HFFc6 (cell line): Measurements from ENCODE around the gene CACNA1C. TPM values are rescaled to one million over a fixed set of nuclear protein-coding genes. Genes with fewer than 3 reads are reported as not detected.

Experiments used
- DNase-seq: peaks from one replicate; pipeline ENCODE4 v3.0.0-alpha.2; 2018
- H3K27ac Mint-ChIP-seq: 2 replicates; pipeline ENCODE4 v1.8.0; 2020; ENCODE audit warnings: mild to moderate bottlenecking, mixed read lengths
- H3K27me3 Mint-ChIP-seq: 2 replicates; pipeline ENCODE4 v1.8.0; 2021; ENCODE audit warnings: mild to moderate bottlenecking, moderate library complexity, mixed read lengths; ENCODE audit not compliant: insufficient read depth
- H3K36me3 Mint-ChIP-seq: 2 replicates; pipeline ENCODE4 v1.8.0; 2021; ENCODE audit warnings: low read depth, mixed read lengths
- H3K4me1 Mint-ChIP-seq: 2 replicates; pipeline ENCODE4 v1.8.0; 2020; ENCODE audit warnings: low read depth, mixed read lengths
- H3K4me3 Mint-ChIP-seq: 2 replicates; pipeline ENCODE4 v1.8.0; 2020; ENCODE audit warnings: mild to moderate bottlenecking, moderate library complexity, mixed read lengths
- H3K9me3 Mint-ChIP-seq: 2 replicates; pipeline ENCODE4 v1.8.0; 2020; ENCODE audit warnings: mild to moderate bottlenecking, mixed read lengths
- total RNA-seq, 6 experiments: library from RNA; stranded (reverse); fragmentation: NEBNext Ultra II Directional; extraction: Animal tissue kit (Norgen Biotek cat#: 25700); gene quantifications; 2 replicates in 1 of 6; 3 replicates in 5 of 6; pipeline ENCODE4 v1.2.3, GENCODE V29; 2021
- TF ChIP-seq, protein P1 (sequence below): fragments of 200-600 bp; sonication (generic); IDR thresholded peaks from 2 replicates; pipeline ENCODE4 v1.5.0; 2021; ENCODE audit warnings: antibody characterized with exemption, mild to moderate bottlenecking

Gene CACNA1C
- total RNA-seq, 6 experiments from 2014 or later: 6.7 to 11.5 (median 10.6) TPM

GRCh38 chr12:2649201-2650030 is 596.6 kb downstream of the CACNA1C start:
- H3K4me3 Mint-ChIP-seq: no peak overlapping the region
- no peaks in the 10 kb centered on the region for H3K4me1 Mint-ChIP-seq
- H3K36me3 Mint-ChIP-seq: 0 out of 2 replicates have a peak, but pooled peaks cover 5% of the 10 kb centered on the region
- no peak for DNase-seq
- H3K27me3 Mint-ChIP-seq: peaks cover 4% of the 10 kb centered on the region
- H3K27ac Mint-ChIP-seq: no peak overlapping the region
- TF ChIP-seq, protein P1, sequence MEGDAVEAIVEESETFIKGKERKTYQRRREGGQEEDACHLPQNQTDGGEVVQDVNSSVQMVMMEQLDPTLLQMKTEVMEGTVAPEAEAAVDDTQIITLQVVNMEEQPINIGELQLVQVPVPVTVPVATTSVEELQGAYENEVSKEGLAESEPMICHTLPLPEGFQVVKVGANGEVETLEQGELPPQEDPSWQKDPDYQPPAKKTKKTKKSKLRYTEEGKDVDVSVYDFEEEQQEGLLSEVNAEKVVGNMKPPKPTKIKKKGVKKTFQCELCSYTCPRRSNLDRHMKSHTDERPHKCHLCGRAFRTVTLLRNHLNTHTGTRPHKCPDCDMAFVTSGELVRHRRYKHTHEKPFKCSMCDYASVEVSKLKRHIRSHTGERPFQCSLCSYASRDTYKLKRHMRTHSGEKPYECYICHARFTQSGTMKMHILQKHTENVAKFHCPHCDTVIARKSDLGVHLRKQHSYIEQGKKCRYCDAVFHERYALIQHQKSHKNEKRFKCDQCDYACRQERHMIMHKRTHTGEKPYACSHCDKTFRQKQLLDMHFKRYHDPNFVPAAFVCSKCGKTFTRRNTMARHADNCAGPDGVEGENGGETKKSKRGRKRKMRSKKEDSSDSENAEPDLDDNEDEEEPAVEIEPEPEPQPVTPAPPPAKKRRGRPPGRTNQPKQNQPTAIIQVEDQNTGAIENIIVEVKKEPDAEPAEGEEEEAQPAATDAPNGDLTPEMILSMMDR: no peak
- H3K9me3 Mint-ChIP-seq: no peaks in the 10 kb centered on the region

- Mint-ChIP-seq H3K4me1 (no peaks in the 10 kb centered on the region), H3K27ac (no peak overlapping the region), H3K9me3 (no peaks in the 10 kb centered on the region), H3K27me3 (peaks cover 4% of the 10 kb centered on the region), H3K36me3 (peaks cover under 1% of the 10 kb centered on the region; the same call in 1 of the 2 replicates), H3K4me3 (no peak overlapping the region)
- DNase-seq: no peak
- TF ChIP-seq, protein P1: no peak
These were observed 597.7 kb downstream of the CACNA1C start for GRCh38 chr12:2650261-2651067.

DNA sequence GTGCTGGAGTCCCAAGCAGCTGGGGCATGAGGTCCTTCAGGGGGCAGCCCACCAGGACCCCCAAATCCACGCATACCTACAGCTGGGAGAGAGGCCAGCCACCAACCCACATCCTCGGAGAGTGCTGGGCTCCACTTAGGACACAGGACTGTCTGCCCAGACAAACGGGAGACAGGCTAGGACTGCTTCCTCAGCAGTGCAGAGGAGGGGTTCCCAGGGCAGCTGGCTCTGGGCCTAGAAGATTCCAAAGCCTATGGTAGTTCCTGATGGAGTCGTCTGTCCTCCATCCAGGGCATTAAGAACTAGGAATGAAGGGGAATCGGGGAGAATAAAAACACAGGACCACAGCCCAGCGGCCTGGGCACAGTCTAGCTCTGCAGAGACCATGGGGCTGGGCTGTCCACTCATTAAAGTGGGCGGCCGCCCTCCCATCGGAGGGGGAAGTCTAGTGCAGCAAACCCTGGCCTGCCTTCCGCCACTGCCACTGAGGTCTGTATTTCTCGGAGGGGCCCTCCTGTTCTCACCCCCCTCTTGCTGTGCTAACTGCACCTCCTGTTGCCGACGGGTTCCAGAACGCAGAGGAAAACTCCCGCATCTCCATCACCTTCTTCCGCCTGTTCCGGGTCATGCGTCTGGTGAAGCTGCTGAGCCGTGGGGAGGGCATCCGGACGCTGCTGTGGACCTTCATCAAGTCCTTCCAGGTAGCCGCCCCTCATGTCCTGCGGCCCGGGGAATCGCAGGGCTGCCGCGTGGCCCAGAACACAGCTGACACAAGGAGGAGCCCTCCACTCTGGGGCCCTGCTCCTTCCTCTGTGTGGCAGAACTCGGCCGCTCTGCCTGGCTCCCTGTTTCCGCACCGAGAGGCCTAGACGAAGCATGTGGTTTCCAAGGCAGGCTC is 598.5 kb downstream of the CACNA1C start:
- H3K27ac Mint-ChIP-seq: no peak overlapping the region
- H3K4me1 Mint-ChIP-seq: no peaks in the 10 kb centered on the region
- no peaks in the 10 kb centered on the region for H3K9me3 Mint-ChIP-seq
- no peak overlapping the region for H3K4me3 Mint-ChIP-seq
- peaks cover 4% of the 10 kb centered on the region for H3K27me3 Mint-ChIP-seq
- no peak for DNase-seq
- peaks cover 7% of the 10 kb centered on the region for H3K36me3 Mint-ChIP-seq
- TF ChIP-seq, protein P1: no peak

DNA sequence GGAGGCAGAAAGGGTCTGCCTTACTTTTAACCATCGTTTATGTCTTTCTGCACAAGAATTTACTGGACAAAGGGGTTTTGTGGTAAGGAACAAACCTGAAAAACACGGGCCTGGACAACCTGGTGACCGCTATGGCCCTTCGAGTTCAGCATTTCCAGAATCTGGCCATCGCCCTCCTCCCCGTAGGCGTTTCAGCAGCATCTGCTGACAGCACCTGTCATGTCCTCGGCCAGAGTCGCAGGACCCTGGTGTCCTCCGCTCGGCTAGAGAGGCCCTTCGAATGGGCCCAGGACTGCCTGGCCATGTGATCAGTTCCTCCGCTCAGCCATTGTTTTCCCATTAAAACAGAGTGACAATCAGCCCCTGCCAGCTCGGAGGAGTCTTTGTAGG is 599.2 kb downstream of the CACNA1C start:
- Mint-ChIP-seq H3K4me1 (no peaks in the 10 kb centered on the region), H3K4me3 (no peak overlapping the region), H3K27ac (no peak overlapping the region), H3K27me3 (peaks cover 3% of the 10 kb centered on the region), H3K9me3 (no peaks in the 10 kb centered on the region), H3K36me3 (peaks cover 11% of the 10 kb centered on the region)
- no peak for DNase-seq
- TF ChIP-seq, protein P1: no peak
